Liver (tissue), 9 donors: ENCODE data around the gene HTR1E. TPM values are rescaled to one million over a fixed set of nuclear protein-coding genes. Genes with fewer than 3 reads are reported as not detected.

Source experiments
- DNase-seq: peaks from one replicate; pipeline ENCODE4 v3.0.0-alpha.2; 2017; ENCODE audit warnings: low spot score
- H3K27ac ChIP-seq, 2 donors: one replicate each; pipeline ENCODE4 v1.7.0; 2013; ENCODE audit warnings: inconsistent platforms in 2 of 2, low read length in 2 of 2, control low read depth in 1 of 2, low read depth in 1 of 2, mild to moderate bottlenecking in 1 of 2
- H3K27me3 ChIP-seq, 4 donors: one replicate each; pipeline versions ENCODE4 v1.6.1 to v1.7.0; 2013; ENCODE audit warnings: low read length in 3 of 4, inconsistent platforms in 1 of 4, mild to moderate bottlenecking in 1 of 4, moderate library complexity in 1 of 4; ENCODE audit not compliant: control insufficient read depth in 4 of 4, insufficient read depth in 4 of 4
- H3K36me3 ChIP-seq, 4 donors: one replicate each; pipeline versions ENCODE4 v1.6.1 to v1.7.0; 2013; ENCODE audit warnings: low read length in 3 of 4, mild to moderate bottlenecking in 3 of 4, low read depth in 1 of 4, moderate library complexity in 1 of 4; ENCODE audit not compliant: control insufficient read depth in 4 of 4, insufficient read depth in 3 of 4
- H3K4me1 ChIP-seq, 4 donors: one replicate each; pipeline versions ENCODE4 v1.6.1 to v1.7.0; 2013; ENCODE audit warnings: low read length in 3 of 4, mild to moderate bottlenecking in 3 of 4, moderate library complexity in 1 of 4; ENCODE audit not compliant: control insufficient read depth in 4 of 4, insufficient read depth in 4 of 4
- H3K4me3 ChIP-seq, 3 donors: one replicate each; pipeline versions ENCODE4 v1.6.1 to v1.7.0; 2013; ENCODE audit warnings: low read length in 3 of 3, control low read depth in 1 of 3, low read depth in 1 of 3, mild to moderate bottlenecking in 1 of 3
- H3K9ac ChIP-seq, 2 donors: one replicate each; pipeline ENCODE4 v1.7.0; 2013; ENCODE audit warnings: low read length in 2 of 2, mild to moderate bottlenecking in 2 of 2, moderate library complexity in 2 of 2, control low read depth in 1 of 2, low read depth in 1 of 2
- H3K9me3 ChIP-seq, 4 donors: one replicate each; pipeline versions ENCODE4 v1.6.1 to v1.7.0; 2013; ENCODE audit warnings: low read length in 3 of 4; ENCODE audit not compliant: control insufficient read depth in 4 of 4
- EGR1 ChIP-seq, 2 donors: IDR thresholded peaks; 2 replicates each; pipeline ENCODE4 v1.6.1; 2016 to 2018; ENCODE audit warnings: antibody characterized with exemption in 2 of 2, low read depth in 2 of 2
- FOXA1 ChIP-seq: IDR thresholded peaks from 2 replicates; pipeline ENCODE4 v1.6.1; 2016; ENCODE audit warnings: antibody characterized with exemption
- FOXA2 ChIP-seq: IDR thresholded peaks from 2 replicates; pipeline ENCODE4 v1.6.1; 2016; ENCODE audit warnings: antibody characterized with exemption
- HNF4G ChIP-seq: IDR thresholded peaks from 2 replicates; pipeline ENCODE4 v1.6.1; 2016; ENCODE audit warnings: antibody characterized with exemption
- JUND ChIP-seq, 2 donors: IDR thresholded peaks; 2 replicates each; pipeline ENCODE4 v1.6.1; 2016; ENCODE audit warnings: antibody characterized with exemption in 2 of 2
- NR2F2 ChIP-seq: IDR thresholded peaks from 2 replicates; pipeline ENCODE4 v1.6.1; 2016; ENCODE audit warnings: antibody characterized with exemption
- RAD21 ChIP-seq, 2 donors: IDR thresholded peaks; 2 replicates each; pipeline ENCODE4 v1.6.1; 2016; ENCODE audit warnings: antibody characterized with exemption in 2 of 2, mild to moderate bottlenecking in 2 of 2
- RXRA ChIP-seq, 2 donors: IDR thresholded peaks; 2 replicates each; pipeline ENCODE4 v1.6.1; 2017 to 2018; ENCODE audit warnings: antibody characterized with exemption in 2 of 2, mild to moderate bottlenecking in 1 of 2
- SP1 ChIP-seq: IDR thresholded peaks from 2 replicates; pipeline ENCODE4 v1.6.1; 2018; ENCODE audit warnings: antibody characterized with exemption, mild to moderate bottlenecking
- YY1 ChIP-seq: IDR thresholded peaks from 2 replicates; pipeline ENCODE4 v1.6.1; 2016; ENCODE audit warnings: antibody characterized with exemption, mild to moderate bottlenecking
- WGBS: extraction: QIAGEN DNeasy Blood & Tissue Kit; methylation state at CpG from one replicate; pipeline ENCODE4 v1.1.7; 2013; 5-methylcytosine and 5-hydroxymethylcytosine counted together
- polyA plus RNA-seq, 2 donors: library from polyadenylated mRNA; stranded (reverse) in 1 of 2; unstranded in 1 of 2; fragments of 200-250 nt in 1 of 2; fragments of >200 nt in 1 of 2; fragmentation: Nextera tagmentation in 1 of 2; extraction: Ambion mirVana in 1 of 2; gene quantifications; one replicate each; pipeline versions ENCODE4 v1.2.1 to v1.2.3, GENCODE V29; 2013 to 2015
- total RNA-seq, 2 donors: library from RNA; depleted of rRNA; stranded (reverse); fragments of >200 nt; gene quantifications; one replicate each; pipeline ENCODE4 v1.2.3, GENCODE V29; 2014
- TF ChIP-seq, protein P1 (sequence below): fragments of 150-350 bp; IDR thresholded peaks from 2 replicates; pipeline ENCODE4 v1.5.1; 2017; ENCODE audit warnings: improper control_type of control experiment, low read depth, low read length; ENCODE audit not compliant: missing input control
- TF ChIP-seq, protein P2 (sequence below): IDR thresholded peaks from 2 replicates; pipeline ENCODE4 v1.6.1; 2016; ENCODE audit warnings: antibody characterized with exemption
- TF ChIP-seq, protein P3 (sequence below): IDR thresholded peaks from 2 replicates; pipeline ENCODE4 v1.6.1; 2016; ENCODE audit warnings: antibody characterized with exemption
- TF ChIP-seq, protein P4 (sequence below): IDR thresholded peaks from 2 replicates; pipeline ENCODE4 v1.6.1; 2016; ENCODE audit warnings: antibody characterized with exemption, mild to moderate bottlenecking
- TF ChIP-seq, protein P5 (sequence below): IDR thresholded peaks from 2 replicates; pipeline ENCODE4 v1.6.1; 2016; ENCODE audit warnings: antibody characterized with exemption
- donor health status: healthy.
- donor health status: healthy.
- donor health status: healthy.
- donor health status: healthy.
- donor health status: healthy.

Gene HTR1E, protein sequence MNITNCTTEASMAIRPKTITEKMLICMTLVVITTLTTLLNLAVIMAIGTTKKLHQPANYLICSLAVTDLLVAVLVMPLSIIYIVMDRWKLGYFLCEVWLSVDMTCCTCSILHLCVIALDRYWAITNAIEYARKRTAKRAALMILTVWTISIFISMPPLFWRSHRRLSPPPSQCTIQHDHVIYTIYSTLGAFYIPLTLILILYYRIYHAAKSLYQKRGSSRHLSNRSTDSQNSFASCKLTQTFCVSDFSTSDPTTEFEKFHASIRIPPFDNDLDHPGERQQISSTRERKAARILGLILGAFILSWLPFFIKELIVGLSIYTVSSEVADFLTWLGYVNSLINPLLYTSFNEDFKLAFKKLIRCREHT
- not detected for total RNA-seq
- polyA plus RNA-seq: not detected

DNA sequence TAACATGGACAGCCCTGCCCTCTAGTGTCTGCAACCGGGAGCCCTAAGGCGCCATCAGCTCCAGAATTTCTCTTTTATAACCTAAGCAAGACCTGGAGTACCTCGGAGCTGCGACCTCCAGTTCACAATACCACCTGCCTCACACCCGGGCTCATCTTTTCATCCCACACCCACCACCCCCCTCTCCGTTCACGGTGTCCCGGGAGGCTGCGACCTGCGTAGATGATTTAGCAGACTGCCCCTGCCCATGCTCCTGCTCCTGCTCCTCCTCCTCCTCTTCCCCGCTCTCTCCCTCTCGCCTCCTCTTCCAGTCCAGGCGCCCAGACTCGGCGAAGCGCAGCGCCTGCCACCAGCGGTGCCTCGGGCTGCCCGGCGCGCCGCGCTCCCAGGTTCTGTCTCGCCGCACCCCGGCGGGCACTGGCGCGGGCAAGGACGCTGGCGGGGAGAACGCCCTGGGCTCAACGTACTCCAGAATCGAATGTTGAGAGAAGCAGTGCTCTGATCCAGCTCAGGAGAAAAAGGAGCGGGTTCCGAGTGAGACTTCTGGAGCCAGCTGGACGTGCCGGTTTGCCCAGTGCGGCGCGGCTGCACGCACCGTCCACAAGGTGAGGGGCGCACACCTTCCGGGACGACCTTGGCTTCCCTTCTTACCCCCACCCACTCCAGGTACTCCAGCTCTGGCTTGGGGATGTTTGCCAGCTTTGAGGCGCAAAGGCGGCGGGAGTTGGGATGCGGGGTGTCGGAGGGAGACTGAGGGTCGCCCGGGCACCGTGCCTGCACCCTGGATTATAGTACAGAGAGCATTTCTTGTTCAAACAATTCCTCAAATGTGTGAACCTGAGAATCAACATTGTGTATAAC lies at the start of gene HTR1E:
Gene HTR1E (plus strand): TSS at position 310 of the 861 bp plus-strand sequence. CDS start 77,807 bp downstream, outside the sequence.
- TF ChIP-seq HNF4G: no peak
- TF ChIP-seq, protein P1, sequence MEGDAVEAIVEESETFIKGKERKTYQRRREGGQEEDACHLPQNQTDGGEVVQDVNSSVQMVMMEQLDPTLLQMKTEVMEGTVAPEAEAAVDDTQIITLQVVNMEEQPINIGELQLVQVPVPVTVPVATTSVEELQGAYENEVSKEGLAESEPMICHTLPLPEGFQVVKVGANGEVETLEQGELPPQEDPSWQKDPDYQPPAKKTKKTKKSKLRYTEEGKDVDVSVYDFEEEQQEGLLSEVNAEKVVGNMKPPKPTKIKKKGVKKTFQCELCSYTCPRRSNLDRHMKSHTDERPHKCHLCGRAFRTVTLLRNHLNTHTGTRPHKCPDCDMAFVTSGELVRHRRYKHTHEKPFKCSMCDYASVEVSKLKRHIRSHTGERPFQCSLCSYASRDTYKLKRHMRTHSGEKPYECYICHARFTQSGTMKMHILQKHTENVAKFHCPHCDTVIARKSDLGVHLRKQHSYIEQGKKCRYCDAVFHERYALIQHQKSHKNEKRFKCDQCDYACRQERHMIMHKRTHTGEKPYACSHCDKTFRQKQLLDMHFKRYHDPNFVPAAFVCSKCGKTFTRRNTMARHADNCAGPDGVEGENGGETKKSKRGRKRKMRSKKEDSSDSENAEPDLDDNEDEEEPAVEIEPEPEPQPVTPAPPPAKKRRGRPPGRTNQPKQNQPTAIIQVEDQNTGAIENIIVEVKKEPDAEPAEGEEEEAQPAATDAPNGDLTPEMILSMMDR: peak; percentile 53
- TF ChIP-seq, protein P2, sequence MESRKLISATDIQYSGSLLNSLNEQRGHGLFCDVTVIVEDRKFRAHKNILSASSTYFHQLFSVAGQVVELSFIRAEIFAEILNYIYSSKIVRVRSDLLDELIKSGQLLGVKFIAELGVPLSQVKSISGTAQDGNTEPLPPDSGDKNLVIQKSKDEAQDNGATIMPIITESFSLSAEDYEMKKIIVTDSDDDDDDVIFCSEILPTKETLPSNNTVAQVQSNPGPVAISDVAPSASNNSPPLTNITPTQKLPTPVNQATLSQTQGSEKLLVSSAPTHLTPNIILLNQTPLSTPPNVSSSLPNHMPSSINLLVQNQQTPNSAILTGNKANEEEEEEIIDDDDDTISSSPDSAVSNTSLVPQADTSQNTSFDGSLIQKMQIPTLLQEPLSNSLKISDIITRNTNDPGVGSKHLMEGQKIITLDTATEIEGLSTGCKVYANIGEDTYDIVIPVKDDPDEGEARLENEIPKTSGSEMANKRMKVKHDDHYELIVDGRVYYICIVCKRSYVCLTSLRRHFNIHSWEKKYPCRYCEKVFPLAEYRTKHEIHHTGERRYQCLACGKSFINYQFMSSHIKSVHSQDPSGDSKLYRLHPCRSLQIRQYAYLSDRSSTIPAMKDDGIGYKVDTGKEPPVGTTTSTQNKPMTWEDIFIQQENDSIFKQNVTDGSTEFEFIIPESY: no peak
- peak; percentile 63 to 76 for TF ChIP-seq RAD21 (IDR thresholded peaks at IDR 0.05)
- TF ChIP-seq NR2F2: no peak
- TF ChIP-seq FOXA1: no peak
- TF ChIP-seq JUND (IDR thresholded peaks at IDR 0.05): no peak
- TF ChIP-seq RXRA (IDR thresholded peaks at IDR 0.05): no peak
- TF ChIP-seq YY1: no peak
- TF ChIP-seq, protein P3, sequence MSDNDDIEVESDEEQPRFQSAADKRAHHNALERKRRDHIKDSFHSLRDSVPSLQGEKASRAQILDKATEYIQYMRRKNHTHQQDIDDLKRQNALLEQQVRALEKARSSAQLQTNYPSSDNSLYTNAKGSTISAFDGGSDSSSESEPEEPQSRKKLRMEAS: no peak
- no peak for TF ChIP-seq FOXA2
- TF ChIP-seq, protein P4, sequence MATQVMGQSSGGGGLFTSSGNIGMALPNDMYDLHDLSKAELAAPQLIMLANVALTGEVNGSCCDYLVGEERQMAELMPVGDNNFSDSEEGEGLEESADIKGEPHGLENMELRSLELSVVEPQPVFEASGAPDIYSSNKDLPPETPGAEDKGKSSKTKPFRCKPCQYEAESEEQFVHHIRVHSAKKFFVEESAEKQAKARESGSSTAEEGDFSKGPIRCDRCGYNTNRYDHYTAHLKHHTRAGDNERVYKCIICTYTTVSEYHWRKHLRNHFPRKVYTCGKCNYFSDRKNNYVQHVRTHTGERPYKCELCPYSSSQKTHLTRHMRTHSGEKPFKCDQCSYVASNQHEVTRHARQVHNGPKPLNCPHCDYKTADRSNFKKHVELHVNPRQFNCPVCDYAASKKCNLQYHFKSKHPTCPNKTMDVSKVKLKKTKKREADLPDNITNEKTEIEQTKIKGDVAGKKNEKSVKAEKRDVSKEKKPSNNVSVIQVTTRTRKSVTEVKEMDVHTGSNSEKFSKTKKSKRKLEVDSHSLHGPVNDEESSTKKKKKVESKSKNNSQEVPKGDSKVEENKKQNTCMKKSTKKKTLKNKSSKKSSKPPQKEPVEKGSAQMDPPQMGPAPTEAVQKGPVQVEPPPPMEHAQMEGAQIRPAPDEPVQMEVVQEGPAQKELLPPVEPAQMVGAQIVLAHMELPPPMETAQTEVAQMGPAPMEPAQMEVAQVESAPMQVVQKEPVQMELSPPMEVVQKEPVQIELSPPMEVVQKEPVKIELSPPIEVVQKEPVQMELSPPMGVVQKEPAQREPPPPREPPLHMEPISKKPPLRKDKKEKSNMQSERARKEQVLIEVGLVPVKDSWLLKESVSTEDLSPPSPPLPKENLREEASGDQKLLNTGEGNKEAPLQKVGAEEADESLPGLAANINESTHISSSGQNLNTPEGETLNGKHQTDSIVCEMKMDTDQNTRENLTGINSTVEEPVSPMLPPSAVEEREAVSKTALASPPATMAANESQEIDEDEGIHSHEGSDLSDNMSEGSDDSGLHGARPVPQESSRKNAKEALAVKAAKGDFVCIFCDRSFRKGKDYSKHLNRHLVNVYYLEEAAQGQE: no peak
- no peak for TF ChIP-seq SP1
- TF ChIP-seq EGR1 (IDR thresholded peaks at IDR 0.05; ENCODE audit: low read depth in 2 of 2): no peak
- TF ChIP-seq, protein P5, sequence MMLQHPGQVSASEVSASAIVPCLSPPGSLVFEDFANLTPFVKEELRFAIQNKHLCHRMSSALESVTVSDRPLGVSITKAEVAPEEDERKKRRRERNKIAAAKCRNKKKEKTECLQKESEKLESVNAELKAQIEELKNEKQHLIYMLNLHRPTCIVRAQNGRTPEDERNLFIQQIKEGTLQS: no peak
- Histone ChIP-seq H3K4me3 (peak within 1 kb of the TSS in 2 of 3 donors; percentile 31 to 46), H3K9ac (no peak within 1 kb of the TSS), H3K4me1 (peaks cover 8 to 13% (median 10%) of the 10 kb centered on the region in 4 donors), H3K27me3 (peaks cover 0 to 3% (median under 1%) of the 10 kb centered on the region in 4 donors), H3K36me3 (no peaks in the 10 kb centered on the region), H3K27ac (no peak within 1 kb of the TSS), H3K9me3 (peaks cover 0 to 3% (median 0%) of the 10 kb centered on the region in 4 donors)
- 3% methylated on average over 55 of the region's 55 CpGs for WGBS
- peak; percentile 47 for DNase-seq
